ENCODE results near the gene RPL37.
"Not testable (repeated sequence)": the region's sequence is repeated elsewhere in the genome, so short reads cannot be mapped to it uniquely, and the experiment has no call there.

Gene RPL37

GRCh38 chr5:40796487-40796889 lies 38.5 kb downstream of the RPL37 start:
- no peak for DNase-seq

- DNase-seq: not testable (repeated sequence)
Observed at GRCh38 chr5:40794877-40795276, 40.1 kb downstream of the RPL37 start.

- DNase-seq: not testable (repeated sequence)
Observed at GRCh38 chr5:40794340-40794739, 40.7 kb downstream of the RPL37 start.

- not testable (repeated sequence) for DNase-seq
Observed at GRCh38 chr5:40792691-40793090, 42.3 kb downstream of the RPL37 start.

GRCh38 chr5:40791715-40792139 lies 43.3 kb downstream of the RPL37 start:
- no peak for DNase-seq

GRCh38 chr5:40790947-40791593 lies 44.0 kb downstream of the RPL37 start:
- DNase-seq: no peak

- DNase-seq: not testable (repeated sequence)
Observed at GRCh38 chr5:40788941-40789340, 46.1 kb downstream of the RPL37 start.

GRCh38 chr5:40787986-40788385 lies 47.0 kb downstream of the RPL37 start:
- DNase-seq: no peak

GRCh38 chr5:40786664-40787063 lies 48.4 kb downstream of the RPL37 start:
- not testable (repeated sequence) for DNase-seq

GRCh38 chr5:40784916-40785315 lies 50.1 kb downstream of the RPL37 start:
- no peak for DNase-seq

- peak in 1 of 5 experiments; percentile 12 for DNase-seq
Observed at GRCh38 chr5:40784027-40784653, 50.9 kb downstream of the RPL37 start.

- DNase-seq: no peak
Observed at GRCh38 chr5:40781843-40782409, 53.1 kb downstream of the RPL37 start.

- no peak for DNase-seq
Observed at GRCh38 chr5:40780858-40781257, 54.2 kb downstream of the RPL37 start.

GRCh38 chr5:40780199-40780598 lies 54.8 kb downstream of the RPL37 start:
- DNase-seq: no peak

GRCh38 chr5:40779561-40779960 lies 55.5 kb downstream of the RPL37 start:
- no peak for DNase-seq

- DNase-seq: no peak
Observed at GRCh38 chr5:40778133-40778532, 56.9 kb downstream of the RPL37 start.

GRCh38 chr5:40776658-40776977 lies 58.4 kb downstream of the RPL37 start:
- DNase-seq: no peak

- peak in 1 of 5 experiments; percentile 48 for DNase-seq
Observed at GRCh38 chr5:40775846-40776657, 59.0 kb downstream of the RPL37 start.
